GM18519 (cell line): Measurements from ENCODE around the gene SYCE1.

Experiments used
- ATAC-seq: cut with Tn5 transposase; IDR thresholded peaks from one replicate; pipeline ENCODE4 v1.9.1; 2021; ENCODE audit warnings: mild to moderate bottlenecking, moderate library complexity; ENCODE audit not compliant: unreplicated experiment, low FRiP score

The SYCE1 gene

DNA sequence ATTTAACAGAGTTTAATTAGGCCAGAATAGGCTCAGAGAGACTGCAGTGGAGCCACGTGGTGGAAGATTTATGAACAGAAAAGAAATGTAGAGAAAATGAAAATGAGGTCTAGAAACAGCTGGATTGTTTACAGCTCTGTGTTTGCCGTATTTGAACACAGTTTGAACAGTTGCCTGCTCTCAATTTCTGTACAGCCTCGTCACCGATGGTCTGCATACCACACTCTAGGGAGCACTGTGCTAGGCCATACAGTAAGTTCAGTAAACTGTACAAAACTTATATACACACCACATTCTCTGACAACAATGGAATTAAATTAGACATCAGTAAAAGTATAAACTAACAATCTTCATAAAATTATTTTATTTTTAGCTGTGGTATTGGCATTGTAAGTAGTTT lies 49.3 kb downstream of the SYCE1 start:
- no peak for ATAC-seq

GRCh38 chr10:133515471-133515870 lies 49.9 kb downstream of the SYCE1 start:
- no peak for ATAC-seq

DNA sequence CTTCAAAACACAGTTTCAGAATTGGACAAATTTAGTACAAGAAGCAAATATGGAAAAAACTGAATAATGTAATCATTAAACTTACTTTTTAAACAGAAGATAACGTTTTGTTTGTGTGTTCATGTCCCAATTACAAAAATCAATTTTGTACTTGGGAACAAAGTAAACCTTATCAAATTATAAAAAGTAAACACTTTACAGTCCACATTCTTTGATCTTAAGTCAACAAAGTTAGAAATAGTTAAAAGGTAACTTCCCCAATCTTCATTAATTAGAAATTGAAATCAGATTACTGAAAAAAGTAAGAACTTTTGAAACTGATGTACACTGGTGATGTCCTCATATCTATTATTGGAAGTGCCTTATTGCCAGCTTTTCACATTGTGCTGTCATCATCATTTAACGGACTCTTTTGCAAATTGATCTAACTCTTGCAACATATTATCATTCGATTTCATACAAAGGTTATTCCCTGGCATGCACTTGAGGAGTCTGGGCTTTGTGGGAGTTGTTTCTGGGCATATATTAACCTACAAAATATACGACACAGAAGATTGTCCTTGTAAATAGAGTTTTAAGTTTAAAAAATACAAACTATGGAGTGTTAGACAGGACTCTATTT lies 53.4 kb downstream of the SYCE1 start:
- ATAC-seq, result no peak

GRCh38 chr10:133511408-133511807 lies 54.0 kb downstream of the SYCE1 start:
- ATAC-seq, result no peak

DNA sequence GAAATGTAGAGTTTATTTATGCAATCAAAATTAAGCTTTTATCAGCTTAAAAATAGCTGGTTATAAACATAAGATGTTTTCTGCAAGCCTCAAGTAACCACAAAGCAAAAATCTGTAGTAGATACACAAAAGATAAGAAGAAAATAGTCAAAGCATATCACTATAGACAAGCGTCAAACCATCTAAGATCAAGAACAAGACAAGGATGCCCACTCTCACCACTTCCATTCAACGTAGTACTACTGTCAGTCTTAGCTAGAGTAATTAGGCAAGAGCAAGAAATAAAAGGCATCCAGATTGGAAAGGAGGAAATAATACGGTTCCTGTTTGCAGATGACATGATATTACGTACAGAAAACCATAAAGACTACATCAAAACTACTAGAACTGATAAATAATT lies 55.7 kb downstream of the SYCE1 start:
- no peak for ATAC-seq
